H1 (cell line): Measurements from ENCODE around the gene RFLNA. TPM values are rescaled to one million over a fixed set of nuclear protein-coding genes. Genes with fewer than 3 reads are reported as not detected.

Experiments used
- CTCF ChIA-PET: fragments of 300-600 bp; sonication (Branson Sonifier 250); formaldehyde crosslinking; loops from one replicate; lab custom pipeline; 2021; ENCODE audit not compliant: partially characterized antibody; lab: Charles Lee
- POLR2A ChIA-PET: fragments of 300-600 bp; sonication (Branson Sonifier 250); formaldehyde crosslinking; loops from one replicate; lab custom pipeline; 2021; ENCODE audit warnings: inconsistent platforms; ENCODE audit not compliant: partially characterized antibody; lab: Charles Lee
- DNase-seq, 2 experiments: peaks; one replicate each; pipeline versions ENCODE4 v3.0.0 to v3.0.0-alpha.2; 2010 to 2022; ENCODE audit warnings: low spot score in 2 of 2, low read depth in 1 of 2, mixed read lengths in 1 of 2
- FAIRE-seq: peaks from 2 replicates; lab custom pipeline; 2011; peaks lifted over from hg19 to GRCh38; lab: Jason Lieb, UNC
- H2AFZ ChIP-seq: 2 replicates; pipeline ENCODE4 v1.8.1; 2012; ENCODE audit warnings: low read length, inconsistent platforms
- H2AK5ac ChIP-seq: 2 replicates; pipeline ENCODE4 v1.6.1; 2013; ENCODE audit warnings: low read depth, low read length
- H2BK120ac ChIP-seq: replicated peaks from 2 replicates; pipeline ENCODE3; 2013; ENCODE audit warnings: low read depth, low read length, inconsistent platforms
- H2BK12ac ChIP-seq: 2 replicates; pipeline ENCODE4 v1.6.1; 2013; ENCODE audit warnings: low read depth, low read length
- H2BK15ac ChIP-seq: 2 replicates; pipeline ENCODE4 v1.6.1; 2013; ENCODE audit warnings: low read length
- H2BK20ac ChIP-seq: 2 replicates; pipeline ENCODE4 v1.6.1; 2013; ENCODE audit warnings: low read length
- H2BK5ac ChIP-seq: 2 replicates; pipeline ENCODE4 v1.6.1; 2013; ENCODE audit warnings: low read depth, low read length
- H3K14ac ChIP-seq: 2 replicates; pipeline ENCODE4 v1.6.1; 2013; ENCODE audit warnings: inconsistent platforms; ENCODE audit not compliant: insufficient read length
- H3K18ac ChIP-seq: 2 replicates; pipeline ENCODE4 v1.6.1; 2013; ENCODE audit warnings: low read length; ENCODE audit errors: extremely low read depth
- H3K23ac ChIP-seq: 2 replicates; pipeline ENCODE4 v1.6.1; 2013; ENCODE audit warnings: inconsistent platforms; ENCODE audit not compliant: insufficient read length
- H3K23me2 ChIP-seq: 2 replicates; pipeline ENCODE4 v1.6.1; 2013; ENCODE audit warnings: low read depth, low read length
- H3K27ac ChIP-seq: 2 replicates; pipeline ENCODE4 v1.6.1; 2011; ENCODE audit warnings: low read depth, low read length, inconsistent platforms
- H3K27me3 ChIP-seq, 4 experiments: replicated peaks in 1 of 4; 1 replicate in 1 of 4; 2 replicates in 3 of 4; pipeline versions ENCODE4 v1.6.1 to v1.8.1; 2011 to 2013; ENCODE audit warnings: low read length in 3 of 4, mild to moderate bottlenecking in 3 of 4, inconsistent platforms in 2 of 4, mixed read lengths in 2 of 4, moderate library complexity in 1 of 4; ENCODE audit not compliant: control insufficient read depth in 3 of 4, insufficient read depth in 3 of 4; ENCODE audit errors: extremely low read depth in 1 of 4
- H3K36me3 ChIP-seq, 4 experiments: 2 replicates each; pipeline versions ENCODE4 v1.6.1 to v1.8.1; 2011 to 2013; ENCODE audit warnings: mild to moderate bottlenecking in 4 of 4, low read length in 3 of 4, moderate library complexity in 2 of 4, control low read depth in 1 of 4, inconsistent platforms in 1 of 4; ENCODE audit not compliant: insufficient read depth in 4 of 4, control insufficient read depth in 2 of 4
- H3K4ac ChIP-seq: replicated peaks from 2 replicates; pipeline ENCODE3; 2013; ENCODE audit warnings: low read length, low read depth, mixed read lengths, inconsistent platforms; ENCODE audit not compliant: insufficient read length
- H3K4me1 ChIP-seq, 4 experiments: replicated peaks in 1 of 4; 1 replicate in 1 of 4; 2 replicates in 3 of 4; pipeline versions ENCODE4 v1.6.1 to v1.8.1; 2011 to 2013; ENCODE audit warnings: low read length in 3 of 4, inconsistent platforms in 2 of 4, mixed read lengths in 1 of 4; ENCODE audit not compliant: insufficient read depth in 4 of 4, control insufficient read depth in 3 of 4
- H3K4me2 ChIP-seq, 2 experiments: 2 replicates each; pipeline versions ENCODE4 v1.6.1 to v1.8.1; 2011 to 2013; ENCODE audit warnings: low read depth in 2 of 2, low read length in 2 of 2, control low read depth in 1 of 2, inconsistent platforms in 1 of 2, mild to moderate bottlenecking in 1 of 2; ENCODE audit not compliant: insufficient read depth in 1 of 2
- H3K4me3 ChIP-seq, 4 experiments: fragments of 200-600, 300-600 bp in 1 of 4; sonication (generic), shearing (Covaris generic), sonication (Bioruptor Twin) in 1 of 4; 2 replicates each; pipeline versions ENCODE4 v1.5.1 to v1.8.1; 2011 to 2016; ENCODE audit warnings: low read length in 4 of 4, low read depth in 3 of 4, control low read depth in 2 of 4, inconsistent platforms in 2 of 4, mild to moderate bottlenecking in 2 of 4, mixed read lengths in 1 of 4, moderate library complexity in 1 of 4; ENCODE audit not compliant: insufficient read depth in 2 of 4; ENCODE audit errors: extremely low read depth in 1 of 4
- H3K56ac ChIP-seq: replicated peaks from 2 replicates; pipeline ENCODE3; 2013; ENCODE audit warnings: low read depth, mild to moderate bottlenecking, mixed read lengths, low read length, inconsistent platforms; ENCODE audit not compliant: insufficient read length
- H3K79me1 ChIP-seq: 2 replicates; pipeline ENCODE4 v1.6.1; 2013; ENCODE audit warnings: low read depth, low read length, control low read depth
- H3K79me2 ChIP-seq, 2 experiments: 2 replicates each; pipeline versions ENCODE4 v1.6.1 to v1.8.1; 2012 to 2013; ENCODE audit warnings: low read length in 2 of 2, mild to moderate bottlenecking in 2 of 2, inconsistent platforms in 1 of 2; ENCODE audit not compliant: insufficient read depth in 2 of 2, control insufficient read depth in 1 of 2
- H3K9ac ChIP-seq, 4 experiments: replicated peaks in 1 of 4; 1 replicate in 1 of 4; 2 replicates in 3 of 4; pipeline versions ENCODE4 v1.6.1 to v1.8.1; 2011 to 2013; ENCODE audit warnings: low read depth in 3 of 4, low read length in 3 of 4, control low read depth in 2 of 4, mild to moderate bottlenecking in 2 of 4, moderate library complexity in 2 of 4, inconsistent platforms in 1 of 4; ENCODE audit errors: extremely low read depth in 1 of 4
- H3K9me3 ChIP-seq, 2 experiments: 2 replicates each; pipeline versions ENCODE4 v1.6.1 to v1.8.1; 2012 to 2013; ENCODE audit warnings: mild to moderate bottlenecking in 2 of 2, moderate library complexity in 2 of 2, control low read depth in 1 of 2, inconsistent platforms in 1 of 2, low read depth in 1 of 2, low read length in 1 of 2, mixed read lengths in 1 of 2; ENCODE audit not compliant: insufficient read depth in 2 of 2
- H4K20me1 ChIP-seq, 2 experiments: replicated peaks in 1 of 2; 2 replicates each; pipeline versions ENCODE3 to v1.8.1; 2011 to 2013; ENCODE audit warnings: inconsistent platforms in 2 of 2, low read length in 2 of 2, mild to moderate bottlenecking in 1 of 2; ENCODE audit not compliant: insufficient read depth in 2 of 2, control insufficient read depth in 1 of 2
- H4K5ac ChIP-seq: 2 replicates; pipeline ENCODE4 v1.6.1; 2013; ENCODE audit warnings: low read length, low read depth, mixed read lengths, inconsistent platforms; ENCODE audit not compliant: insufficient read length
- H4K8ac ChIP-seq: 2 replicates; pipeline ENCODE4 v1.8.0; 2013; ENCODE audit warnings: mild to moderate bottlenecking, moderate library complexity, low read length, inconsistent platforms; ENCODE audit not compliant: insufficient read depth; ENCODE audit errors: extremely low read depth
- H4K91ac ChIP-seq: replicated peaks from 2 replicates; pipeline ENCODE3; 2013; ENCODE audit warnings: low read length, mixed read lengths, inconsistent platforms; ENCODE audit not compliant: insufficient read length
- SP1 ChIP-seq: IDR thresholded peaks from 2 replicates; pipeline ENCODE4 v1.6.1; 2011; ENCODE audit warnings: low read depth, low read length
- WGBS, 2 experiments: shearing (Covaris generic) in 1 of 2; methylation state at CpG; one replicate each; pipeline versions ENCODE4 v1.1.6 to v1.1.7; 2013 to 2015; ENCODE audit warnings: low lambda C conversion rate in 2 of 2, mixed read lengths in 2 of 2, inconsistent platforms in 1 of 2, low coverage in 1 of 2, missing lambda C conversion rate in 1 of 2; ENCODE audit not compliant: insufficient replicate concordance in 2 of 2, insufficient coverage in 1 of 2, insufficient read length in 1 of 2; ENCODE audit errors: extremely low coverage in 1 of 2, missing lambda C conversion rate in 1 of 2; 5-methylcytosine and 5-hydroxymethylcytosine counted together
- polyA plus RNA-seq, 7 experiments: library from polyadenylated mRNA; depleted of rRNA in 3 of 7; stranded (reverse) in 5 of 7; unstranded in 2 of 7; fragments of >200 nt in 5 of 7; fragments of 200-250 nt in 2 of 7; gene quantifications; 1 replicate in 5 of 7; 2 replicates in 1 of 7; 4 replicates in 1 of 7; pipeline versions ENCODE4 v1.2.1 to v1.2.3, GENCODE V29; 2011 to 2013; ENCODE audit warnings: missing spikeins in 2 of 7, mixed read lengths in 2 of 7
- total RNA-seq: library from RNA; stranded (reverse); fragmentation: NEBNext Ultra II Directional; extraction: Animal tissue kit (Norgen Biotek cat#: 25700); gene quantifications from 2 replicates; pipeline ENCODE4 v1.2.1, GENCODE V29; 2021

RFLNA gene
- total and polyA plus RNA-seq, 2 of the 8 experiments (the other 6 are each of a cell fraction or from before 2014, with no cell fraction given) = 6.4 to 6.6 TPM

DNA sequence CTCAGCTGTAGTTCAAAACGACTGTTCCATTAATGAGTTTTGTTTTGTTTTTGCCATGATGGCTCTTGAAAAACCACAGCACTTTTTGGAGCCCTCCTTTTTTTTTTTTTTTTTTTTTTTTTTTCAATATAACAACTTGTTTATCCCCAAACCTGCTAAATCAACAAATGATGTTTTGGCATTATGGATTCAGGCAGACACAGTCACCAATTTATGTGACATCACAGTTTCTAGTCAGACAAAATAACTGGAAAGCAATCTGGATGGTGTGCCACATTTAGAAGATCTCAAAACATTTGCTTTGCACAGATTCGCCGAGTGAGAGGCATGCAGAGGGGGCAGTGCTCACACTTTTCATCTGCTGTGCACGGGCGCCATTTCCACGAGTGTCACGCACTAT lies 7.9 kb upstream of the RFLNA start:
- Histone ChIP-seq H3K9ac (no peak overlapping the region), H3K4me1 (no peaks in the 10 kb centered on the region; a peak in 1 of 7 replicates), H3K36me3 (no peaks in the 10 kb centered on the region), H4K20me1 (no peaks in the 10 kb centered on the region), H3K23me2 (peaks cover 2% of the 10 kb centered on the region; the same call in 1 of the 2 replicates), H3K23ac (no peak overlapping the region), H3K79me1 (no peaks in the 10 kb centered on the region), H4K91ac (no peak overlapping the region), H2AK5ac (no peak overlapping the region), H3K79me2 (no peaks in the 10 kb centered on the region), H3K56ac (no peak overlapping the region), H3K4me2 (no peak overlapping the region), H3K27ac (no peak overlapping the region), H3K27me3 (peaks cover 0 to 4% (median 0%) of the 10 kb centered on the region in 4 experiments; a peak in 3 of 7 replicates), H3K9me3 (peaks cover 5 to 6% of the 10 kb centered on the region in 2 experiments; a peak in 2 of 4 replicates), H3K18ac (no peak overlapping the region), H2BK5ac (no peak overlapping the region), H3K4ac (no peak overlapping the region), H4K8ac (no peak overlapping the region), H3K4me3 (no peak overlapping the region), H2BK120ac (no peak overlapping the region), H4K5ac (no peak overlapping the region), H2BK20ac (no peak overlapping the region), H3K14ac (no peak overlapping the region), H2BK15ac (no peak overlapping the region), H2BK12ac (no peak overlapping the region), H2AFZ (no peak overlapping the region)
- FAIRE-seq (no peak), DNase-seq (no peak)
- no peak for TF ChIP-seq SP1
- ChIA-PET CTCF (interaction anchor here (1.9 to 2.3 kb wide), 2 partner anchors 13 to 233 kb away, joined by 5 to 6 read pairs; no protein-coding TSS in a partner anchor), POLR2A (interaction anchor here (0.8 kb wide), 1 partner anchor 13 kb away, joined by 3 read pairs; no protein-coding TSS in a partner anchor)
- 81% methylated on average over 7 of the region's 7 CpGs; no CpG with 5 or more reads in 1 of the 2 experiments for WGBS, 2 experiments
